GM23338 (cell line): Measurements from ENCODE around the gene CBLL2. TPM values are rescaled to one million over a fixed set of nuclear protein-coding genes. Genes with fewer than 3 reads are reported as not detected.

Experiments
- ATAC-seq: fragments of 200-7000 bp; cut with Tn5 transposase; 3 replicates; pipeline ENCODE4 v1.9.1; 2020
- DNase-seq: peaks from one replicate; pipeline ENCODE4 v3.0.0-alpha.2; 2015; ENCODE audit warnings: low spot score
- H2AFZ ChIP-seq: fragments of 200-600 bp; sonication (generic); 2 replicates; pipeline ENCODE4 v1.8.0; 2016; ENCODE audit warnings: antibody characterized with exemption, mild to moderate bottlenecking, moderate library complexity
- H3F3A ChIP-seq: fragments of 200-600 bp; sonication (generic); replicated peaks from 2 replicates; pipeline ENCODE4 v1.8.0; 2017; ENCODE audit warnings: antibody characterized with exemption, mixed run types, low read depth
- H3K27ac ChIP-seq: fragments of 200-600 bp; sonication (generic); 2 replicates; pipeline ENCODE4 v1.6.1; 2016; ENCODE audit warnings: low read depth
- H3K27me3 ChIP-seq: fragments of 200-600 bp; sonication (generic); 2 replicates; pipeline ENCODE4 v1.8.0; 2016; ENCODE audit warnings: mild to moderate bottlenecking, mixed run types, moderate library complexity; ENCODE audit not compliant: insufficient read depth
- H3K36me3 ChIP-seq: fragments of 200-600 bp; sonication (generic); 2 replicates; pipeline ENCODE4 v1.8.0; 2016; ENCODE audit warnings: mild to moderate bottlenecking; ENCODE audit not compliant: insufficient read depth
- H3K4me1 ChIP-seq: fragments of 200-600 bp; sonication (generic); 2 replicates; pipeline ENCODE4 v1.8.0; 2016; ENCODE audit warnings: mild to moderate bottlenecking, moderate library complexity; ENCODE audit not compliant: insufficient read depth
- H3K4me2 ChIP-seq: fragments of 200-600 bp; sonication (generic); 2 replicates; pipeline ENCODE4 v1.7.1; 2017; ENCODE audit warnings: mixed run types
- H3K4me3 ChIP-seq: fragments of 200-600 bp; sonication (generic); 2 replicates; pipeline ENCODE4 v1.6.1; 2016; ENCODE audit warnings: mixed run types
- H3K79me2 ChIP-seq: fragments of 200-600 bp; sonication (generic); replicated peaks from 2 replicates; pipeline ENCODE4 v1.8.0; 2017; ENCODE audit warnings: mild to moderate bottlenecking; ENCODE audit not compliant: insufficient read depth
- H3K9me2 ChIP-seq: fragments of 200-600 bp; sonication (generic); 2 replicates; pipeline ENCODE4 v1.8.0; 2017; ENCODE audit not compliant: insufficient read depth
- H4K20me1 ChIP-seq: fragments of 200-600 bp; sonication (generic); replicated peaks from 2 replicates; pipeline ENCODE4 v1.8.0; 2017; ENCODE audit warnings: mild to moderate bottlenecking; ENCODE audit not compliant: insufficient read depth
- H3K27ac Mint-ChIP-seq: 2 replicates; pipeline ENCODE4 v1.8.0; 2020; ENCODE audit warnings: inconsistent platforms, mild to moderate bottlenecking, moderate library complexity, mixed read lengths
- H3K27me3 Mint-ChIP-seq: 3 replicates; pipeline ENCODE4 v1.8.0; 2022; ENCODE audit warnings: low read depth, mild to moderate bottlenecking, moderate library complexity, mixed read lengths, inconsistent platforms; ENCODE audit not compliant: insufficient read depth, poor library complexity
- H3K36me3 Mint-ChIP-seq: 3 replicates; pipeline ENCODE4 v1.8.0; 2021; ENCODE audit warnings: low read depth, mild to moderate bottlenecking, inconsistent platforms, moderate library complexity, mixed read lengths
- H3K4me1 Mint-ChIP-seq: 3 replicates; pipeline ENCODE4 v1.8.0; 2020; ENCODE audit warnings: mild to moderate bottlenecking, inconsistent platforms, mixed read lengths
- H3K4me3 Mint-ChIP-seq: 3 replicates; pipeline ENCODE4 v1.8.0; 2021; ENCODE audit warnings: moderate library complexity, mild to moderate bottlenecking, inconsistent platforms, mixed read lengths
- H3K9me3 Mint-ChIP-seq: 3 replicates; pipeline ENCODE4 v1.8.0; 2020; ENCODE audit warnings: moderate library complexity, mild to moderate bottlenecking, inconsistent platforms, mixed read lengths
- CREB1 ChIP-seq: fragments of 250-450 bp; sonication (Bioruptor Pico); IDR thresholded peaks from 2 replicates; pipeline ENCODE4 v1.5.0; 2020; ENCODE audit warnings: low read depth, mild to moderate bottlenecking, moderate library complexity
- EZH2 ChIP-seq: fragments of 200-600 bp; sonication (generic); IDR thresholded peaks from one replicate; pipeline ENCODE4 v1.8.0; 2017; ENCODE audit warnings: antibody characterized with exemption, mild to moderate bottlenecking, low read depth; ENCODE audit not compliant: unreplicated experiment
- JUNB ChIP-seq: IDR thresholded peaks from one replicate; pipeline ENCODE4 v1.6.1; 2016; ENCODE audit warnings: antibody characterized with exemption; ENCODE audit not compliant: unreplicated experiment
- NANOG ChIP-seq: IDR thresholded peaks from 2 replicates; pipeline ENCODE4 v1.6.1; 2016; ENCODE audit warnings: antibody characterized with exemption, borderline replicate concordance
- POLR2AphosphoS5 ChIP-seq: IDR thresholded peaks from 2 replicates; pipeline ENCODE4 v1.6.1; 2016; ENCODE audit warnings: antibody characterized with exemption, low read depth
- REST ChIP-seq: IDR thresholded peaks from one replicate; pipeline ENCODE4 v1.6.1; 2018; ENCODE audit warnings: antibody characterized with exemption; ENCODE audit not compliant: unreplicated experiment
- STAT1 ChIP-seq: IDR thresholded peaks from one replicate; pipeline ENCODE4 v1.6.1; 2016; ENCODE audit warnings: antibody characterized with exemption; ENCODE audit not compliant: unreplicated experiment
- ZNF114 ChIP-seq: fragments of 250-450 bp; sonication (Bioruptor Pico); IDR thresholded peaks from 2 replicates; pipeline ENCODE4 v1.5.0; 2020; ENCODE audit warnings: mild to moderate bottlenecking, moderate library complexity
- ZNF331 ChIP-seq: fragments of 250-450 bp; sonication (Bioruptor Pico); IDR thresholded peaks from 2 replicates; pipeline ENCODE4 v1.5.0; 2020; ENCODE audit warnings: low read depth, mild to moderate bottlenecking, moderate library complexity
- ZNF462 ChIP-seq: fragments of 250-450 bp; sonication (Bioruptor Pico); IDR thresholded peaks from 2 replicates; pipeline ENCODE4 v1.5.0; 2020; ENCODE audit warnings: mild to moderate bottlenecking, moderate library complexity
- polyA plus RNA-seq: library from polyadenylated mRNA; unstranded; fragments of >200 nt; fragmentation: Nextera tagmentation; extraction: Ambion mirVana; gene quantifications from 2 replicates; pipeline ENCODE4 v1.2.1, GENCODE V29; 2016
- total RNA-seq: library from RNA; depleted of rRNA; stranded (reverse); fragments of >200 nt; shearing (Covaris generic); gene quantifications from 2 replicates; pipeline ENCODE4 v1.2.3, GENCODE V29; 2014

Gene CBLL2
- total and polyA plus RNA-seq, 2 experiments from 2014 or later: not detected

- no peaks in the 10 kb centered on the region for H3K9me3 Mint-ChIP-seq
- H3K27ac Mint-ChIP-seq: no peak overlapping the region
- no peaks in the 10 kb centered on the region for H3K4me1 ChIP-seq
- no peaks in the 10 kb centered on the region for H3F3A ChIP-seq
- no peaks in the 10 kb centered on the region for H4K20me1 ChIP-seq
- DNase-seq (no peak), ATAC-seq (no peak)
- H3K4me3 ChIP-seq: no peak overlapping the region
- H3K4me2 ChIP-seq: no peak overlapping the region
- no peak for TF ChIP-seq REST
- no peak for TF ChIP-seq POLR2AphosphoS5
- TF ChIP-seq STAT1: no peak
- no peak for TF ChIP-seq ZNF331 (CRISPR knock-in tag)
- no peak for TF ChIP-seq CREB1 (CRISPR knock-in tag)
- TF ChIP-seq ZNF114 (CRISPR knock-in tag): no peak
- no peaks in the 10 kb centered on the region for H3K27me3 ChIP-seq
- H3K9me2 ChIP-seq: no peaks in the 10 kb centered on the region
- no peak overlapping the region for H3K27ac ChIP-seq
- no peaks in the 10 kb centered on the region for H3K36me3 Mint-ChIP-seq
- no peaks in the 10 kb centered on the region for H3K27me3 Mint-ChIP-seq
- H3K4me3 Mint-ChIP-seq: no peak overlapping the region
- no peak overlapping the region for H2AFZ ChIP-seq
- no peaks in the 10 kb centered on the region for H3K36me3 ChIP-seq
- no peaks in the 10 kb centered on the region for H3K79me2 ChIP-seq
- H3K4me1 Mint-ChIP-seq: no peaks in the 10 kb centered on the region; the same call in 2 of the 3 replicates
These were observed 23.3 kb upstream of the CBLL2 start for GRCh38 chrX:22249371-22249770.

- no peak overlapping the region for H2AFZ ChIP-seq
- H3K36me3 ChIP-seq: no peaks in the 10 kb centered on the region
- H4K20me1 ChIP-seq: no peaks in the 10 kb centered on the region
- no peaks in the 10 kb centered on the region; the same call in 2 of the 3 replicates for H3K9me3 Mint-ChIP-seq
- no peaks in the 10 kb centered on the region for H3K36me3 Mint-ChIP-seq
- H3K4me2 ChIP-seq: no peak overlapping the region
- no peaks in the 10 kb centered on the region for H3K9me2 ChIP-seq
- no peaks in the 10 kb centered on the region for H3K79me2 ChIP-seq
- H3K4me3 Mint-ChIP-seq: no peak overlapping the region
- H3K27me3 Mint-ChIP-seq: no peaks in the 10 kb centered on the region
- H3K4me3 ChIP-seq: no peak overlapping the region
- no peak overlapping the region for H3K27ac ChIP-seq
- H3K4me1 ChIP-seq: no peaks in the 10 kb centered on the region
- H3K27ac Mint-ChIP-seq: no peak overlapping the region
- no peak for TF ChIP-seq ZNF331 (CRISPR knock-in tag)
- no peak for TF ChIP-seq POLR2AphosphoS5
- no peak for TF ChIP-seq EZH2
- TF ChIP-seq NANOG: no peak
- no peak for TF ChIP-seq ZNF462 (CRISPR knock-in tag)
- no peak for TF ChIP-seq JUNB
- TF ChIP-seq CREB1 (CRISPR knock-in tag): no peak
- no peak for ATAC-seq
- H3F3A ChIP-seq: no peaks in the 10 kb centered on the region
- no peak for DNase-seq
- no peaks in the 10 kb centered on the region for H3K27me3 ChIP-seq
- no peaks in the 10 kb centered on the region for H3K4me1 Mint-ChIP-seq
These were observed 4.0 kb upstream of the CBLL2 start for GRCh38 chrX:22268706-22269105.
